PC-3 (cell line): ENCODE data around the gene IER3. TPM values are rescaled to one million over a fixed set of nuclear protein-coding genes. Genes with fewer than 3 reads are reported as not detected.

ENCODE experiments used
- ATAC-seq: fragments of 200-7000 bp; cut with Tn5 transposase; 2 replicates; pipeline ENCODE4 v1.9.1; 2020; ENCODE audit warnings: mild to moderate bottlenecking, moderate library complexity
- BruUV-seq: library from RNA; stranded (reverse); fragments of 400-500 nt; replicated peaks from 2 replicates; lab custom pipeline; 2021; lab: Mats Ljungman, UMichigan
- CTCF ChIA-PET: fragments of 300-600 bp; sonication (Branson Sonifier 250); formaldehyde crosslinking; loops from one replicate; lab custom pipeline; 2022; ENCODE audit warnings: antibody characterized with exemption; lab: Charles Lee
- POLR2A ChIA-PET: fragments of 300-600 bp; sonication (Branson Sonifier 250); formaldehyde crosslinking; loops from one replicate; lab custom pipeline; 2022; ENCODE audit warnings: antibody characterized with exemption; ENCODE audit not compliant: unreplicated experiment; lab: Charles Lee
- DNase-seq: peaks from one replicate; pipeline ENCODE4 v3.0.0-alpha.2; 2015
- H2AFZ ChIP-seq: fragments of 300-600 bp; sonication (generic); 2 replicates; pipeline ENCODE4 v1.6.0; 2016; ENCODE audit warnings: antibody characterized with exemption, low read length
- H3F3A ChIP-seq: fragments of 300-600 bp; sonication (generic); one replicate; pipeline ENCODE4 v1.6.0; 2017; ENCODE audit warnings: antibody characterized with exemption, low read length, control low read depth, mild to moderate bottlenecking; ENCODE audit not compliant: unreplicated experiment
- H3K27ac ChIP-seq: fragments of 300-600 bp; sonication (generic); 2 replicates; pipeline ENCODE4 v1.5.1; 2016; ENCODE audit warnings: mild to moderate bottlenecking, low read length
- H3K27me3 ChIP-seq: fragments of 300-600 bp; sonication (generic); 2 replicates; pipeline ENCODE4 v1.6.1; 2016; ENCODE audit warnings: low read length, mixed read lengths
- H3K36me3 ChIP-seq: fragments of 300-600 bp; sonication (generic); 2 replicates; pipeline ENCODE4 v1.6.1; 2016; ENCODE audit warnings: low read depth, mixed run types, low read length, mixed read lengths
- H3K4me1 ChIP-seq: fragments of 300-600 bp; sonication (generic); 2 replicates; pipeline ENCODE4 v1.5.1; 2016; ENCODE audit warnings: low read length; ENCODE audit not compliant: insufficient read depth
- H3K4me2 ChIP-seq: fragments of 300-600 bp; sonication (generic); 2 replicates; pipeline ENCODE4 v1.6.0; 2016; ENCODE audit warnings: low read length
- H3K4me3 ChIP-seq: fragments of 300-600 bp; sonication (generic); 2 replicates; pipeline ENCODE4 v1.5.1; 2016; ENCODE audit warnings: mild to moderate bottlenecking, low read length, mixed read lengths
- H3K79me2 ChIP-seq: fragments of 300-600 bp; sonication (generic); 2 replicates; pipeline ENCODE4 v1.6.1; 2017; ENCODE audit warnings: low read length, mixed read lengths
- H3K9ac ChIP-seq: fragments of 300-600 bp; sonication (generic); 2 replicates; pipeline ENCODE4 v1.6.0; 2016; ENCODE audit warnings: mild to moderate bottlenecking, low read length
- H3K9me2 ChIP-seq: fragments of 300-600 bp; sonication (generic); replicated peaks from 2 replicates; pipeline ENCODE4 v1.6.1; 2016; ENCODE audit warnings: mixed run types, low read length, mixed read lengths
- H3K9me3 ChIP-seq: fragments of 300-600 bp; sonication (generic); 2 replicates; pipeline ENCODE4 v1.6.1; 2016; ENCODE audit warnings: low read length, mixed read lengths
- H4K20me1 ChIP-seq: fragments of 300-600 bp; sonication (generic); 2 replicates; pipeline ENCODE4 v1.6.1; 2016; ENCODE audit warnings: low read length, mixed read lengths
- CTCF ChIP-seq: fragments of 300-600 bp; sonication (generic); conservative IDR thresholded peaks from 2 replicates; pipeline ENCODE4 v1.5.1; 2017; ENCODE audit warnings: antibody characterized with exemption, low read depth, mild to moderate bottlenecking, low read length
- EZH2 ChIP-seq: fragments of 300-600 bp; sonication (generic); IDR thresholded peaks from one replicate; pipeline ENCODE4 v1.6.1; 2017; ENCODE audit warnings: antibody characterized with exemption, mild to moderate bottlenecking, low read length; ENCODE audit not compliant: unreplicated experiment
- EZH2phosphoT487 ChIP-seq: fragments of 300-600 bp; sonication (generic); IDR thresholded peaks from 2 replicates; pipeline ENCODE4 v1.6.1; 2018; ENCODE audit warnings: mild to moderate bottlenecking, antibody characterized with exemption, low read length, borderline replicate concordance
- intact Hi-C: fragments of 100-400 bp; cut with micrococcal nuclease; formaldehyde crosslinking; loops from 2 replicates; pipeline ENCODE4 v1.9.0; 2023
- total RNA-seq: library from RNA; depleted of rRNA; stranded (reverse); fragments of >200 nt; gene quantifications from 2 replicates; pipeline ENCODE4 v1.2.3, GENCODE V29; 2014

Gene IER3
- total RNA-seq, 1 experiment from 2014 or later = 1,173 TPM

- POLR2A ChIA-PET = interaction anchor here (0.6 to 1.7 kb wide), 7 partner anchors 10 to 78 kb away, joined by 3 to 16 read pairs (median 7); no protein-coding TSS in a partner anchor
- Histone ChIP-seq H4K20me1 (peaks cover 9% of the 10 kb centered on the region), H3K4me1 (peaks cover 71% of the 10 kb centered on the region), H3K27me3 (no peaks in the 10 kb centered on the region), H3K9me3 (no peaks in the 10 kb centered on the region), H3K27ac (peak within 1 kb of the TSS; percentile 98), H2AFZ (no peak within 1 kb of the TSS), H3F3A (peaks cover 8% of the 10 kb centered on the region), H3K4me2 (peak within 1 kb of the TSS; percentile 89), H3K79me2 (peaks cover 91% of the 10 kb centered on the region), H3K36me3 (peaks cover 36% of the 10 kb centered on the region), H3K9me2 (no peaks in the 10 kb centered on the region), H3K4me3 (peak within 1 kb of the TSS; percentile 91), H3K9ac (peak within 1 kb of the TSS; percentile 100)
- peak; percentile 74 for ATAC-seq
- intact Hi-C loops = loop anchor here (1.0 to 5.0 kb wide), 2 partner anchors 10 to 135 kb away; no protein-coding TSS in a partner anchor
- TF ChIP-seq EZH2 (no peak), EZH2phosphoT487 (no peak), CTCF (no peak)
- DNase-seq = peak; percentile 98
- CTCF ChIA-PET = interaction anchor here (1.0 to 1.2 kb wide), 3 partner anchors 15 to 78 kb away, joined by 3 to 6 read pairs (median 5); no protein-coding TSS in a partner anchor
- BruUV-seq = no TSS peak
Observed at GRCh38 chr6:30742316-30743098, 1.8 kb downstream of the IER3 start, which contains the start of gene FLOT1. Gene FLOT1 (minus strand): TSS chr6:30742687. CDS start chr6:30742189, 498 bp downstream.

- TF ChIP-seq CTCF = no peak
- no peak for TF ChIP-seq EZH2phosphoT487
- TF ChIP-seq EZH2 = no peak
- peaks cover 42% of the 10 kb centered on the region for H3K36me3 ChIP-seq
- ATAC-seq = no peak; the same call in 1 of the 2 replicates
- H3K9ac ChIP-seq = peak overlapping the region; percentile 100
- no peaks in the 10 kb centered on the region for H3K9me2 ChIP-seq
- intact Hi-C loops = loop anchor here (1.0 to 5.0 kb wide), 2 partner anchors 10 to 135 kb away; no protein-coding TSS in a partner anchor
- peak overlapping the region; percentile 89 for H3K4me2 ChIP-seq
- no peaks in the 10 kb centered on the region for H3K27me3 ChIP-seq
- peaks cover 71% of the 10 kb centered on the region for H3K4me1 ChIP-seq
- no peaks in the 10 kb centered on the region for H3K9me3 ChIP-seq
- peaks cover 7% of the 10 kb centered on the region for H3F3A ChIP-seq
- H3K4me3 ChIP-seq = peak overlapping the region; percentile 91
- DNase-seq = peak; percentile 32
- H4K20me1 ChIP-seq = peaks cover 9% of the 10 kb centered on the region
- no TSS peak for BruUV-seq
- ChIA-PET CTCF (interaction anchor here (0.8 to 1.2 kb wide), 4 partner anchors 11 to 78 kb away, joined by 3 to 6 read pairs (median 4); no protein-coding TSS in a partner anchor), POLR2A (interaction anchor here (0.6 to 1.7 kb wide), 6 partner anchors 11 to 78 kb away, joined by 3 to 8 read pairs (median 6); no protein-coding TSS in a partner anchor)
- peaks cover 91% of the 10 kb centered on the region for H3K79me2 ChIP-seq
- no peak overlapping the region for H2AFZ ChIP-seq
- peak overlapping the region; percentile 98 for H3K27ac ChIP-seq
Observed at GRCh38 chr6:30741789-30742315, 2.5 kb downstream of the IER3 start.
